HG03108 (cell line): ENCODE results near the gene GLMN.

Source experiments
- ATAC-seq: cut with Tn5 transposase; IDR thresholded peaks from one replicate; pipeline ENCODE4 v1.9.1; 2021; ENCODE audit warnings: moderate library complexity; ENCODE audit not compliant: unreplicated experiment

The GLMN gene

GRCh38 chr1:92298573-92299476, at the start of gene GLMN, which contains the start of gene RPAP2:
Gene GLMN, minus strand, starts transcription at chr1:92298987. Its CDS starts 988 bp downstream, at chr1:92297999.
Gene RPAP2, plus strand, starts transcription at chr1:92299059. Its CDS starts 15 bp downstream, at chr1:92299074.
- peak; percentile 97 for ATAC-seq

- no peak for ATAC-seq
Observed at GRCh38 chr1:92346866-92347640, 48.3 kb upstream of the GLMN start.

DNA sequence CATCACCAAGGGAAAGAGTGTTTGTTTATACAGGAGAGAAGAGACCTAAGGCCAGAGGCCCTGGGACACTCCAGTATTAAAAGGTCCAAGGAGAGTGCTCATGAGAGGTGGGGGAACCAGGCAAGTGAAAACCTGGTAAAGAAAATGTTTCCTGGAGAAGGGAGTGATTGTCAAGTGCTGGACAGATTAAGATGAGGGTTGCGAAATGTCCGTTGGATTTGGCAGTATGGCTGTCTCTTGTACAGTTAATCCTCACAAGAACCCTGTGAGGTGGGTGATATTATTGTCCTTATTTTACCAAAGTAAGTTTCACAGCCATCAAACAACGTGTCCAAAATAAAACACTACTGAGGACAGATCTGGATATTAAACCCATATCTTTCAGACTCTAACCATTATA, 44.3 kb upstream of the GLMN start:
- no peak for ATAC-seq

- ATAC-seq = no peak
Observed at GRCh38 chr1:92342401-92342800, 43.6 kb upstream of the GLMN start.

DNA sequence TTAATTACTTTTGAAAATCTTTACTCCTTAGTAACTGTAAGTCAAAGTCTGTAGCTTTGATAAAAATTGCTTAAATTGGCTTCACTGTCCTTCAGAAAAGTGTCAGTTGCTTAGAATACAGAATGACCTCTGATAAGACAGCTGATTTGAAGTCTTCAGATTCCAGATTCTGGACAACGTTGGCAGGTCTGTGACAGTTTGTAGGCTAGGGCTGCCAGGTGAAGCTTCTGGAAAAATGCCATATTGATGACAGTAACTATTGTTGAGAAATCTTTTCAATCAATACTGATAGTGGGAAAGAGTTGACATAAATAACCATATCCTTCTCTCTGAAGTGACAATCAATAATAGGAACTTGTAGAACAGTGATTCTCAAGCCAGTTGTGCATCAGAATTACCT, 41.4 kb upstream of the GLMN start:
- ATAC-seq = no peak

DNA sequence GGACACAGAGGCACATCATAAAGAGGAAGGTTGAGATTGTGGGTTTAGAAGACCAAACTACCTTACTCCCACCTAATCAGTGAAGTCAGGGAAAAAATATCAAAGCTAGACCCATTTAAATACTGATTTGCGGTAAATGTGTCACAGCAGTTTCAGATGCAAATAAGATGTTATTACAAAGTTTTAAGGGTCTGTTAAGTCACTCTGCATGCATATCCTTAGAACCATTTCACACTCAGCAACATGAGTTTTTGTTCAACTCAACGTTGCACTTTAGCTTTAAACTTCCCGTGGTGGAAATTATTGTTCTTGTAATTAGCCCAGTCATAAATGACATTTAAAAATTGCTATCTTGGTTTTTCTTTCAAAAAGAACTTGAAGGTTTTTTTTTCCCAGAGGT, 34.9 kb upstream of the GLMN start:
- no peak for ATAC-seq

- no peak for ATAC-seq
Observed at GRCh38 chr1:92329347-92330129, 30.8 kb upstream of the GLMN start.

GRCh38 chr1:92327794-92328193, 29.0 kb upstream of the GLMN start:
- no peak for ATAC-seq

DNA sequence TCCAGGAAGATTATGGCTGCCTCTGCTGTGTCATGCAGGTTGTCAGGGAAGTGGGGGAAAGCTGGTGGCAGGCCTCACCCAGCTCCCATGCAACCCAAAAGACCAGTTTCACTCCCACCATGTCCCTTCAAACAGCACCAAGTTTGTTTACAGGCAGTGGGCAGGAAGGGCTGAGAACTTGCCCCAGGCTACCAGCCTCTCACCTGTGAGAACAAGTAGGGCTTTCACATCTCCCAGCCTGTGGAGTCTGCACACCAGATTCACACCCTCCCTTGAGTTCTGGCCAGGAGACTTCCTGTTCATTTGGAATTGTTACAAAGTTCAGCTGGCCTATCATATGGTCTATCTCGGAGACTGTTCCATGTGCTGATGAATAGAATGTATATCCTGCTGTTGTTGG, 27.9 kb upstream of the GLMN start:
- no peak for ATAC-seq

GRCh38 chr1:92324784-92325183, 26.0 kb upstream of the GLMN start:
- ATAC-seq = no peak

DNA sequence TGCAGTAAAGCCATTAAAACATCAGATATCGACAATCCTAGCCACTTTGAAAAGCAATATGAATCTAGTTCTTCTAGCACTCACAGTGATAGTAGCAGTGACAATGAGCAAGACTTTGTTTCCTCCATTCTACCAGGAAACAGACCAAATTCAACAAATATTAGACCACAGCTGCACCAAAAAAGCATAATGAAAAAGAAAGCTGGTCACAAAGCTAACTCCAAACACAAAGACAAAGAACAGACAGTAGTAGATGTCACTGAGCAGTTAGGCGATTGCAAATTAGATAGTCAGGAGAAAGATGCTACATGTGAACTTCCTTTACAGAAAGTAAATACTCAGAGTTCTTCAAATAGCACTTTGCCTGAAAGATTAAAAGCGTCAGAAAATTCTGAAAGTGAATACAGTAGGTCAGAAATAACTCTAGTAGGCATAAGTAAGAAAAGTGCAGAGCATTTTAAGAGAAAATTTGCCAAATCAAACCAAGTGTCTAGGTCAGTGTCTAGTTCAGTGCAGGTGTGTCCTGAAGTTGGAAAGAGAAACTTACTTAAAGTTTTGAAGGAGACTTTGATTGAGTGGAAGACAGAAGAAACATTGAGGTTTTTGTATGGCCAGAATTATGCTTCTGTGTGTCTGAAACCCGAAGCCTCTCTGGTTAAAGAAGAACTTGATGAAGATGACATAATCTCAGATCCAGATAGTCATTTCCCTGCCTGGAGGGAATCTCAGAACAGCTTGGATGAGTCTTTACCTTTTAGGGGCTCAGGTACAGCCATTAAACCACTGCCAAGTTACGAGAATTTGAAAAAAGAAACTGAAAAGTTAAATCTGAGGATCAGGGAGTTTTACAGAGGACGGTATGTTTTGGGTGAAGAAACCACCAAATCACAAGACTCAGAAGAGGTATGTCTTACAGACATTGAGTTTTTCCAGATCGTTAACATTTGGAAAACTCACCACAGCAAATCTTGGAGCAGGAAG, 25.0 kb upstream of the GLMN start:
- no peak for ATAC-seq

- no peak for ATAC-seq
Observed at GRCh38 chr1:92317836-92318493, 19.2 kb upstream of the GLMN start.

DNA sequence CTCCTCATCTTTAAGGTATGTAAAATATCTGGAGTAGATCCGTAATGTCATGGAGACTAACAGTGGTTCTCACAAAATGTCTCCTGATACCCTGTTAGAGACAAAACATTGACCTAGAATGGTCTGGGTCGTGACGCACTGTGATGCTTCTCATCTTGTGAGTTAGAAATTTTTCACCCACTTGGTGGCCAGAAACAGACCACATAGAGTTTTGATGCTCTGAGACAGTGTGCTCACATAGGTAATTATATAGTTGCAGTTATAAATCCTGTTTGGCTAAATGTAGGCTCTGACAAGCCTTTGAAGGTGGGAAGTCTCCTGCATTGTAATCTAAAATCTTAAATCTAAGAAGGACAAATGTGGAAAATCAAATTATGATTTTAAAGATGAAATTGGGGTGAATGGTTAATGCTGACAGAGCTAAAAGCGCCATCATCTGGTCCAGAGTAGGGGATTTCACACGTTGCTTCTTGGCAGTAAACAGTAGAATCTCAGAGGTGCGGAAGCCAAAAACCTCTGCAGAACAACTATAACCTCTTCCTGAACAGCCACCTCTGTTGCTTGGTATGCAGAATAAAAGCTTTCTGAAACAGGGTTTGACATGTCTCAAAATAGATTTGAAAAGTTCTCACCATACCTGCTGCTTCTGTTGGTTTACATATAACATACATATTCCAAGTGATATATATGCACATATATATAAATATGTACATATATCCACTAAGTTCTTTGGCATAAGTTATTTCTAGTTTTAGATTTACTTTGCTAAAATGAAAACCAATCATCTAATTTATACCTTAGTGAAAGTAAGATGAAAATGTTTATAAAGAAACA, 17.2 kb upstream of the GLMN start:
- no peak for ATAC-seq

DNA sequence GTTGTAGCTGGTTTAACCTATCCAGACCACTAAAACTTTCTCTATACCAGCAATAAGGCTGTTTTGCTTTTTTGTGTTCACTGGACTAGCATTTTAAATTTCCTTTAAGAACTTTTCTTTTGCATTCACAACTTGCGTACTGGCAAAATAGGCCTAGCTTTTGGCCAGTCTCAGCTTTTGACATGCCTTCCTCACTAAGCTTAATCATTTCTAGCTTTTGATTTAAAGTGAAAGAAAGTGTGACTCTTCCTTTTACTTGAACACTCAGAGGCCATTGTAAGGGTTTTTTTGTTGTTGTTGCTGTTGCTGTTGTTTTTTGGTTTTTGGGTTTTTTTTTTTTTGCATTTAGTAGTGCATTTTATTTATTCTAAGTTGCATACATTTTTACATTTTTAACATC, 15.2 kb upstream of the GLMN start:
- no peak for ATAC-seq

DNA sequence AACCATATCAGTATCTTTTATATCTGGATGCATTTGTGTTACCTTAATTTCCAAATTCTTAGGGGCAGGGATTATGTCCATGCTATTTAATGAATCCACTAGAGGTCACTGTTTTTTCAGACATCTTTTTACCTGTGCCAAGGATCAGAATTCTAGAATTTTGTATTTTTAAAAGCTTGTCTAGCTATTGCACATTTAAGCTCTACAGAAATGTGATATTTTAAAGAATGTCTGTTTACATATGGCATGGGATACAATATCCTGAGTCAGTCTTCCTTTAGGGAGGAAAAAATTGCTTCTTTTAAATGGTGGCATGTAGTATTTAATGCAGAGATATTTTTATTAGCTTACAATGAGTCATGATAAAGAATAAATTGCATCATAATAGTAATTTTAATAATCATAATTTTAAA, 11.4 kb upstream of the GLMN start:
- no peak for ATAC-seq

DNA sequence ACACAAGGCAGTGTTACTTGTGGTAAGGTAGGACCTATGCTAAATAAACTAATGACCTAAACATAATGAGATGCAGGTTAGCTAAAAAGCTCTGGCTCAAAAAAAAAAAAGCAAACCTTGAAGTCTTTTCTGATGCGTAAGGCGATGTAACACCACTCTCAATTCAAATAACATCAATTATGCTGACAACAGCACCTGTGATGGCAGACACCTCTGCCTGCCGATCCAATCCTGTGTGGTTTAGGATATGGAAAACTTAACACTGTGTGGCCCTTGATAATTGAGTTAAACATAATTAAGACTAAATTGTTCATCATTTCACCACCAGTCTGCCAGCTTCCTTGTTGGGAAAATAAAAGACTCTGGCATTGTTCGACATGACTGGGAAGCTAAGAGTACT, 9.2 kb upstream of the GLMN start:
- no peak for ATAC-seq

GRCh38 chr1:92306020-92306419, 7.2 kb upstream of the GLMN start:
- no peak for ATAC-seq

DNA sequence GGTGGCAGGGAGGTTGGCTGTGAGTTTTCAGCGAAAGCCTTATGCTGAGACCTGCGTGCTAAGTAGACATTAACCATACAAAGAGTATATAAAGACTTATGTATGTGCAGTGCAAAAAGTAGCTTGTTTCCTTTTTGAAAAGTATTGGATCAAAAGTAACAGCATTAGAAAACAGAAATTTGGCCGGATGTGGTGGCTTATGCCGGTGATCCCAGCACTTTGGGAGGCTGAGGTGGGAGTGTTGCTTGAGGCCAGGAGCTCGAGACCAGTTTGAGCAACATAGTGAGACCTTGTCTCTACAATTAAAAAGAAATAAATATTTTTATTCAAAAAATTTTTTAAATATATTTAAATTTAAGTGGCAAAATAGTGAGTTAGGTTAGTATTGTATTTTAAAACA, 2.2 kb upstream of the GLMN start:
- no peak for ATAC-seq
